Mucosa of rectum (tissue), 2 donors: ENCODE measurements around the gene COG6.

ENCODE experiments used
- H3K27ac ChIP-seq, 2 donors: one replicate each; pipeline ENCODE4 v1.7.0; 2013; ENCODE audit warnings: inconsistent platforms in 2 of 2, low read depth in 2 of 2, low read length in 2 of 2
- H3K27me3 ChIP-seq, 2 donors: one replicate each; pipeline ENCODE4 v1.7.0; 2013; ENCODE audit warnings: low read length in 2 of 2; ENCODE audit not compliant: control insufficient read depth in 2 of 2, insufficient read depth in 2 of 2
- H3K36me3 ChIP-seq, 2 donors: one replicate each; pipeline ENCODE4 v1.7.0; 2013; ENCODE audit warnings: low read length in 2 of 2; ENCODE audit not compliant: control insufficient read depth in 2 of 2, insufficient read depth in 2 of 2
- H3K4me1 ChIP-seq, 2 donors: one replicate each; pipeline ENCODE4 v1.7.0; 2013; ENCODE audit warnings: low read length in 2 of 2, mild to moderate bottlenecking in 1 of 2; ENCODE audit not compliant: control insufficient read depth in 2 of 2, insufficient read depth in 2 of 2
- H3K4me3 ChIP-seq, 2 donors: one replicate each; pipeline ENCODE4 v1.7.0; 2013; ENCODE audit warnings: low read length in 2 of 2
- H3K9ac ChIP-seq, 2 donors: one replicate each; pipeline ENCODE4 v1.7.0; 2013; ENCODE audit warnings: low read length in 2 of 2, low read depth in 1 of 2, mild to moderate bottlenecking in 1 of 2
- H3K9me3 ChIP-seq, 2 donors: one replicate each; pipeline ENCODE4 v1.7.0; 2013; ENCODE audit warnings: low read length in 2 of 2; ENCODE audit not compliant: control insufficient read depth in 2 of 2
- donor health status: healthy.
- donor health status: Normal muscosa, but diverticular disease.

COG6 gene

GRCh38 chr13:39637890-39638289 lies 17.6 kb upstream of the COG6 start:
- no peak overlapping the region for H3K4me3 ChIP-seq
- no peak overlapping the region for H3K27ac ChIP-seq
- no peaks in the 10 kb centered on the region for H3K4me1 ChIP-seq
- H3K9ac ChIP-seq, result no peak overlapping the region
- H3K36me3 ChIP-seq, result no peaks in the 10 kb centered on the region
- no peaks in the 10 kb centered on the region for H3K27me3 ChIP-seq
- no peaks in the 10 kb centered on the region for H3K9me3 ChIP-seq

- Histone ChIP-seq H3K27ac (no peak overlapping the region), H3K4me1 (no peaks in the 10 kb centered on the region), H3K4me3 (no peak overlapping the region), H3K9me3 (no peaks in the 10 kb centered on the region), H3K27me3 (no peaks in the 10 kb centered on the region), H3K36me3 (no peaks in the 10 kb centered on the region), H3K9ac (no peak overlapping the region)
Measured at GRCh38 chr13:39641645-39642044, 13.8 kb upstream of the COG6 start.

GRCh38 chr13:39646122-39646521 lies 9.3 kb upstream of the COG6 start:
- no peak overlapping the region for H3K9ac ChIP-seq
- no peaks in the 10 kb centered on the region for H3K9me3 ChIP-seq
- H3K4me3 ChIP-seq, result no peak overlapping the region
- H3K4me1 ChIP-seq, result no peaks in the 10 kb centered on the region
- H3K27ac ChIP-seq, result no peak overlapping the region
- H3K27me3 ChIP-seq, result no peaks in the 10 kb centered on the region
- H3K36me3 ChIP-seq, result no peaks in the 10 kb centered on the region

GRCh38 chr13:39655041-39655568 lies 357 bp upstream of the COG6 start:
- Histone ChIP-seq H3K9ac (peak overlapping the region; percentile 89 to 90), H3K4me3 (peak overlapping the region; percentile 96 to 97), H3K27ac (no peak overlapping the region), H3K36me3 (peaks cover under 1 to 4% of the 10 kb centered on the region in 2 donors), H3K4me1 (peaks cover 0 to 11% of the 10 kb centered on the region in 2 donors), H3K27me3 (no peaks in the 10 kb centered on the region), H3K9me3 (no peaks in the 10 kb centered on the region)

- Histone ChIP-seq H3K4me3 (peak overlapping the region; percentile 96 to 97), H3K9ac (peak overlapping the region; percentile 89 to 90), H3K27me3 (no peaks in the 10 kb centered on the region), H3K9me3 (no peaks in the 10 kb centered on the region), H3K36me3 (peaks cover 8 to 11% of the 10 kb centered on the region in 2 donors), H3K4me1 (peaks cover 0 to 11% of the 10 kb centered on the region in 2 donors), H3K27ac (no peak overlapping the region)
Measured at GRCh38 chr13:39656325-39656677, 839 bp downstream of the COG6 start.

GRCh38 chr13:39663508-39663907 lies 8.0 kb downstream of the COG6 start:
- H3K4me1 ChIP-seq, result no peaks in the 10 kb centered on the region
- no peaks in the 10 kb centered on the region for H3K27me3 ChIP-seq
- H3K9me3 ChIP-seq, result no peaks in the 10 kb centered on the region
- H3K9ac ChIP-seq, result no peak overlapping the region
- peaks cover 9 to 18% of the 10 kb centered on the region in 2 donors for H3K36me3 ChIP-seq
- no peak overlapping the region for H3K4me3 ChIP-seq
- no peak overlapping the region for H3K27ac ChIP-seq

GRCh38 chr13:39663958-39664357 lies 8.5 kb downstream of the COG6 start:
- H3K27ac ChIP-seq, result no peak overlapping the region
- no peak overlapping the region for H3K4me3 ChIP-seq
- no peaks in the 10 kb centered on the region for H3K27me3 ChIP-seq
- peaks cover 9 to 18% of the 10 kb centered on the region in 2 donors for H3K36me3 ChIP-seq
- no peak overlapping the region for H3K9ac ChIP-seq
- H3K4me1 ChIP-seq, result no peaks in the 10 kb centered on the region
- H3K9me3 ChIP-seq, result no peaks in the 10 kb centered on the region

- H3K36me3 ChIP-seq, result peaks cover 5 to 11% of the 10 kb centered on the region in 2 donors
- H3K27me3 ChIP-seq, result no peaks in the 10 kb centered on the region
- H3K9ac ChIP-seq, result no peak overlapping the region
Measured at GRCh38 chr13:39665763-39666162, 10.3 kb downstream of the COG6 start.

GRCh38 chr13:39670445-39670844 lies 15.0 kb downstream of the COG6 start:
- no peaks in the 10 kb centered on the region for H3K9me3 ChIP-seq
- no peaks in the 10 kb centered on the region for H3K27me3 ChIP-seq
- no peak overlapping the region for H3K4me3 ChIP-seq
- no peak overlapping the region for H3K9ac ChIP-seq
- H3K27ac ChIP-seq, result no peak overlapping the region
- peaks cover 0 to 2% of the 10 kb centered on the region in 2 donors for H3K36me3 ChIP-seq
- H3K4me1 ChIP-seq, result no peaks in the 10 kb centered on the region

More at GRCh38 chr13:39665763-39666162, 10.3 kb downstream of the COG6 start:
- Histone ChIP-seq H3K4me3 (no peak overlapping the region), H3K4me1 (no peaks in the 10 kb centered on the region), H3K9me3 (no peaks in the 10 kb centered on the region), H3K27ac (no peak overlapping the region)

GRCh38 chr13:39672378-39673132 lies 17.1 kb downstream of the COG6 start:
- no peak overlapping the region for H3K27ac ChIP-seq
- no peaks in the 10 kb centered on the region for H3K9me3 ChIP-seq
- no peaks in the 10 kb centered on the region for H3K4me1 ChIP-seq
- H3K36me3 ChIP-seq, result no peaks in the 10 kb centered on the region
- H3K4me3 ChIP-seq, result no peak overlapping the region
- H3K9ac ChIP-seq, result no peak overlapping the region
- H3K27me3 ChIP-seq, result no peaks in the 10 kb centered on the region
